NCI-H774 (cell line): ENCODE data around the gene PBXIP1.
"Not testable (repeated sequence)": the region's sequence is repeated elsewhere in the genome, so short reads cannot be mapped to it uniquely, and the experiment has no call there.

Experiments used
- DNase-seq: peaks from one replicate; lab custom pipeline; 2025; lab: John Stamatoyannopoulos, UW

Gene PBXIP1

DNA sequence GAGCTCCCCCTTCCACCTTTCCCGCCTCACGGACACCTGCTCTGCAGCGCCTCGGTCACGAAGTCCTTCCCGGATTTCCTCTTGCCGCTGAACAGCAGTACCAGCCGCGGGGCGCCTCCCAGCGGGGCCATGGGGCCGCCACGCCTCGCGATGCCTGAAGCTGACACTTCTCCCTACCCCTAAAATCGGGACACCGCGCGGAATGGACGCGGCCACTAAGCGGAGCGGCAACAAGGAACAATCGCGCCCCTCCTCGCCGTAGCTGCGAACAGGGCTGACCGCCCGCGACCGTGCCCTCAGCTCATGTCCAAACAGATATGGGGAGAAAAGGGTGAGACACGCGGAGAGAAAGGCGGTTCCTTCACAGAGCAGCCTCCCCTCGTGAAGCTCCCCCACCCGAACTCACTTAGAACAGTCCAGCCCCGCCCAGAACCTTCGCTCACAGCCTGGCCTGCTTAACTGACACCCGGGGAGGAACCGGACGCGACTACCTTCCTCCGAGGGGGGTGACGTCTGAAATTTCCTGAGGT lies 19.3 kb downstream of the PBXIP1 start, which contains the start of gene PMVK:
Gene PMVK (minus strand): TSS at position 165 of the 530 bp plus-strand sequence. CDS start 34 bp downstream, at position 131.
- peak; percentile 94 for DNase-seq

GRCh38 chr1:154935749-154936554 lies 19.9 kb downstream of the PBXIP1 start:
- no peak for DNase-seq

DNA sequence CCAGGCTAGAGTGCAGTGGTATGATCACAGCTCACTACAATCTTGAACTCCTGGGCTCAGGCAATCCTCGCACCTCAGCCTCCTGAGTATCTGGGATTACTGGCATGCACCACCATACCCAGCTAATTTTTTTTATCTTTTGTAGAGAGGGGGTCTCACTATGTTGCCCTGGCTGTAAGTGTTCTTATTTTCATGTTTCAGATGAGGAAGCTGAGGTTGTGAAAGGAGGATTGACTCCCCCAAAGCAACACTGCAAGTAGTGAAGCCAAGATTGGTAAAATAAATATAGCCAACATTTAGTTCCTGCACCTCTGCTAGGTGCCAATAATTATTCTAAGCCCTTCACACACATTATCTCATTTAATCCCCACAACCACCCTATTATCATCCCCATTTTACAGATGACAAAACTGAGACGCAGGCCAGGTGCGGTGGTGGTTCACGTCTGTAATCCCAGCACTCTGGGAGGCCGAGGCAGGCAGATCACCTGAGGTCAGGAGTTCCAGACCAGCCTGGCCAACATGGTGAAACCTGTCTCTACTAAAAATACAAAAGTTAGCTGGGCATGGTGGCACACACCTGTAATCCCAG lies 21.4 kb downstream of the PBXIP1 start:
- no peak for DNase-seq

- DNase-seq: no peak
These were observed 23.9 kb downstream of the PBXIP1 start for GRCh38 chr1:154931940-154932487.

- DNase-seq: no peak
These were observed 29.7 kb downstream of the PBXIP1 start for GRCh38 chr1:154926201-154926600.

- DNase-seq: no peak
These were observed 30.3 kb downstream of the PBXIP1 start for GRCh38 chr1:154925335-154926170.

DNA sequence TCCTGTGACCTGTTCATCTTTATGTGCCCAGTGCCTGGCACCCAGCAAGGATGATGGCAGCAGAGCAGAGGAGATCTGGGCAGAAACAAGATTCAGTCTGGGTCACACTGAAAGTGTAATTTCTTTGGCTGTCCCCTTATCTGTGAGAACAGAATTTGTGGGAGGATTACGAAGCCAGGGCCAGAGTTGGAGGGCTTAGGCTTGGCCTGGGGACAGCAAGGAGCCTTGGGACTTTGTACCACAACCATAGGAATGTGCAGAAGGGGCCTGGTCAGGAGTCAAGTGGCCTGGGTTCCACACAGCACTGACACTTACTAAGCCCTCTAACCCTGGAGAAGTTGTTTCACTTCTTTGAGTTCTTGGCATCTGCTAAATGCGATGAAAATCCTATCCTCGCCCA lies 32.2 kb downstream of the PBXIP1 start:
- no peak for DNase-seq

DNA sequence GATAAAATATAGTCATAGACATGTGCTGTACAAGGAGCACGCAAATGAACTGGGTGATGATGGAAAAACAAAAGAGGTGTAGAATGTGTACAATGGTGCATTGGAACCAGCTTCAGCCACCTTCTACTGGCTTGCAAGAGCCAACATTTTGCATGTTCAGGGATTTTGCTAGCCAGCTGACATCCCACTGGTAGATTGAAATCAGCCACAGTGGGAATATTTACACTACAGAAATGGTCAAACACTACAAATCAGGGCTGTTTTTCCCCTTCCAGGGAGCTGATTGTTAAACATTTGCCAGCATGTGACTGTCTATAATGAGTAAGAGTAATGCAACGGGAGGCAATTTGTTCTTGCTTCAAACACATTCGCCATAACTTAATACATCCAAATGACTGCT lies 42.6 kb downstream of the PBXIP1 start:
- DNase-seq: peak; percentile 20

DNA sequence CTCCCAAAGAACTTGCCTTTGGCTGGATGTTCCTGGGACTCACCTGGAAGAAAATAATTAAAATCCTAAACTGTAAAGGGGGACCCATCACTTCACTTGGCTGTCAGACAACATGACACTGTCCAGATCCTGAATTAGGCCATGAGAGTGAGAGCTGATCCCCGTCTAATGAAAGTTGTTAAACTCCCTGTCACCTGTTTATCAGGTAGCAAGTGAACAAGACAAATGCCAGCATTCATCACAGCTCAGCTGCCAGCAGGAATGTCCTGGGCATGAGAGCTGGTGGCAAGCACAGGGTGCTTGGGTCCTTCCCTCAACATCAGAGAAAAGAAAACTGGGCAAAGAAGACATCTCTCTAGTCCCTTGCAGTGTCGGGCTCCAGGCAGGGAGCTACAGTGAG lies 43.1 kb downstream of the PBXIP1 start:
- no peak for DNase-seq

DNA sequence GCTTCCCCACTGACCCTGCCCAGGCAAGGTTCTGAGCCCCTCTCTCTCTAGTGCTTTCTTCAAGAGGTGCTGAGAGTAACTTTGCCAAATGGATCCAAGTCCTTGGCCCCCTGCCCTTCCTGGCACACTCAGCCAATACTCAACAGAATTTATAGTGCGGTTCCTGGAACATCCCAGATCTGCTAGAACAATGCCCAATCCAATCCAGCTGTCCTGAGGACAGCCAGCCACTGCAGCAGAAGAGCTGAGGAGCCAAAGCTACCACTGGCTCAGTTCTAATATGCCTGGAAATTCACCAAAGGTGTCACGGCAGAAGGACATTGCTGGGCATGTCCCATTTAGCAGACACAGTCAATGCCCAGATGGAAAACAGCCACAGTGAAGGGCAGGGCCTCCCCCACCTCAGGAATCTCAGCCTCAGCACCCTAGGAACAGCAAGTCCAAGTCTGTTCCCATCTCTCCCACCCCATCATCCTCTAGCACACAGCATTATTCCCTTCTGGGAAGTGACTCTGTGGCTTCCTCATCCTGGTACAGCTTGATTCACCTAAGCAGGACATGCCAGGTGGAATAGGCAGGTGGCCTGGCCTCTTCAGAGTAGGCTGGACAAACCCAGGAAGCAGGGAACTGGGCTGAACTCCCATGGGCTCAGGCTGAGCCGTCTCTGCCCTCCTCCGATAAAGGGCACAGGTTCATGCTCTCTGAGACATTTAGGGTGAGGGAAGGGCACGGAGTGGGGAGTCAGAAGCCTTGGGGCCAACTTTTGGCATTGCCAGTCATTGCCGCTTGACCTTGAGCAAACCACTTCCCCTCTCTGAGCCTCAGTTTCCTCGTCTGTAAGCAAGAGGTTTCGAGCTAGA lies 44.0 kb downstream of the PBXIP1 start:
- no peak for DNase-seq

GRCh38 chr1:154910851-154911250 lies 45.0 kb downstream of the PBXIP1 start:
- no peak for DNase-seq

GRCh38 chr1:154908937-154909336 lies 47.0 kb downstream of the PBXIP1 start:
- DNase-seq: no peak

DNA sequence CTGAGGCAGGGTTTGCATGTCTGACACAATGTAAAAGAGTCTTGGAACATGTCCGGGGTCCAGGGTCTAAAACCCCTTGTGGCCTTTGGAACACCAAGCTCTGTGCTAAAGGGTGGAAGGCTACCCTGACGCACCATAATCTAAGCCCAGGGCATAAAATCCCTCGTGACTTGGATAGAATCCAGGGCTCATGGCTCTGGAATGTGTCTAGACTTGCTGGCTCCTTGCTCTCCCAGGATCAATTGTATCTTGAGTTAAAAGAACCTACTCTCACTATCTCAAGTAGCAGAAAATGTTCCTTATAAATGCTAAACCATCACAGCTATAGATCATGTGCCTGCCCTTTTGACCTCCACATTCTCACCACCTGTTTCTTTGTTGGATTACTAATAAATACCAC lies 47.8 kb downstream of the PBXIP1 start:
- not testable (repeated sequence) for DNase-seq

- no peak for DNase-seq
These were observed 49.2 kb downstream of the PBXIP1 start for GRCh38 chr1:154906621-154907081.

GRCh38 chr1:154902938-154903566 lies 52.8 kb downstream of the PBXIP1 start:
- no peak for DNase-seq

- no peak for DNase-seq
These were observed 54.3 kb downstream of the PBXIP1 start for GRCh38 chr1:154901591-154901990.

- no peak for DNase-seq
These were observed 56.9 kb downstream of the PBXIP1 start for GRCh38 chr1:154899041-154899440.

DNA sequence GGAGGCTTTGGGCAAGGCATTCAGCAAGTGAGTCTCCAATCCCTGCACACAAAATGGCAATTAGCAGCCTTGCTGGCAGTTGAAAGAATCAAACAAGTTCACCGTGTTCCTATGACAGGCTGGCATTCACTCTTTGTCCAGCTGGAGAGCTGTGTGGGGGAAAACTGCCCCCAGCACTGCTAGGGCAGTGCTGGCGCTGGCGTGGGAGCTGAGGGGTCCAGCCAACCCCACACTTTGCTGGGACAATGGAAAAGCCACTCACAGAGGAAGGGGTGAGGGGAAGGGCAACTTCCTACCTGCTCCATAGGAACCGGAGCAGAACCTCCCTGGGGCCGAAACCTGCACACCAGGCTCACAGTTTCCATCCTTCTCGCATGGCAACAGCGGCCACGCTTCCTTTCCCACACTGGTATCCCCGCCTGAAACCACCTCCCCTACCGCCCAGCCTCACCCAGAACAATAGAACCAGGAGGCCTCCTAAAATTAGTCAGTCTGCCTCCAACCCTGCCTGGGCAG lies 59.1 kb downstream of the PBXIP1 start:
- no peak for DNase-seq

- no peak for DNase-seq
These were observed 60.1 kb downstream of the PBXIP1 start for GRCh38 chr1:154895798-154896197.
